H1 (cell line): ENCODE results near the gene ENO2. TPM values are rescaled to one million over a fixed set of nuclear protein-coding genes. Genes with fewer than 3 reads are reported as not detected.
"Not testable (repeated sequence)": the region's sequence is repeated elsewhere in the genome, so short reads cannot be mapped to it uniquely, and the experiment has no call there.

ENCODE experiments used
- CTCF ChIA-PET: fragments of 300-600 bp; sonication (Branson Sonifier 250); formaldehyde crosslinking; loops from one replicate; lab custom pipeline; 2021; ENCODE audit not compliant: partially characterized antibody; lab: Charles Lee
- POLR2A ChIA-PET: fragments of 300-600 bp; sonication (Branson Sonifier 250); formaldehyde crosslinking; loops from one replicate; lab custom pipeline; 2021; ENCODE audit warnings: inconsistent platforms; ENCODE audit not compliant: partially characterized antibody; lab: Charles Lee
- DNase-seq, 2 experiments: peaks; one replicate each; pipeline versions ENCODE4 v3.0.0 to v3.0.0-alpha.2; 2010 to 2022; ENCODE audit warnings: low spot score in 2 of 2, low read depth in 1 of 2, mixed read lengths in 1 of 2
- FAIRE-seq: peaks from 2 replicates; lab custom pipeline; 2011; peaks lifted over from hg19 to GRCh38; lab: Jason Lieb, UNC
- H2AFZ ChIP-seq: 2 replicates; pipeline ENCODE4 v1.8.1; 2012; ENCODE audit warnings: low read length, inconsistent platforms
- H2AK5ac ChIP-seq: 2 replicates; pipeline ENCODE4 v1.6.1; 2013; ENCODE audit warnings: low read depth, low read length
- H2BK120ac ChIP-seq: replicated peaks from 2 replicates; pipeline ENCODE3; 2013; ENCODE audit warnings: low read depth, low read length, inconsistent platforms
- H2BK12ac ChIP-seq: 2 replicates; pipeline ENCODE4 v1.6.1; 2013; ENCODE audit warnings: low read depth, low read length
- H2BK15ac ChIP-seq: 2 replicates; pipeline ENCODE4 v1.6.1; 2013; ENCODE audit warnings: low read length
- H2BK20ac ChIP-seq: 2 replicates; pipeline ENCODE4 v1.6.1; 2013; ENCODE audit warnings: low read length
- H2BK5ac ChIP-seq: 2 replicates; pipeline ENCODE4 v1.6.1; 2013; ENCODE audit warnings: low read depth, low read length
- H3K14ac ChIP-seq: 2 replicates; pipeline ENCODE4 v1.6.1; 2013; ENCODE audit warnings: inconsistent platforms; ENCODE audit not compliant: insufficient read length
- H3K18ac ChIP-seq: 2 replicates; pipeline ENCODE4 v1.6.1; 2013; ENCODE audit warnings: low read length; ENCODE audit errors: extremely low read depth
- H3K23ac ChIP-seq: 2 replicates; pipeline ENCODE4 v1.6.1; 2013; ENCODE audit warnings: inconsistent platforms; ENCODE audit not compliant: insufficient read length
- H3K23me2 ChIP-seq: 2 replicates; pipeline ENCODE4 v1.6.1; 2013; ENCODE audit warnings: low read depth, low read length
- H3K27ac ChIP-seq: 2 replicates; pipeline ENCODE4 v1.6.1; 2011; ENCODE audit warnings: low read depth, low read length, inconsistent platforms
- H3K27me3 ChIP-seq, 4 experiments: replicated peaks in 1 of 4; 1 replicate in 1 of 4; 2 replicates in 3 of 4; pipeline versions ENCODE4 v1.6.1 to v1.8.1; 2011 to 2013; ENCODE audit warnings: low read length in 3 of 4, mild to moderate bottlenecking in 3 of 4, inconsistent platforms in 2 of 4, mixed read lengths in 2 of 4, moderate library complexity in 1 of 4; ENCODE audit not compliant: control insufficient read depth in 3 of 4, insufficient read depth in 3 of 4; ENCODE audit errors: extremely low read depth in 1 of 4
- H3K36me3 ChIP-seq, 4 experiments: 2 replicates each; pipeline versions ENCODE4 v1.6.1 to v1.8.1; 2011 to 2013; ENCODE audit warnings: mild to moderate bottlenecking in 4 of 4, low read length in 3 of 4, moderate library complexity in 2 of 4, control low read depth in 1 of 4, inconsistent platforms in 1 of 4; ENCODE audit not compliant: insufficient read depth in 4 of 4, control insufficient read depth in 2 of 4
- H3K4ac ChIP-seq: replicated peaks from 2 replicates; pipeline ENCODE3; 2013; ENCODE audit warnings: low read length, low read depth, mixed read lengths, inconsistent platforms; ENCODE audit not compliant: insufficient read length
- H3K4me1 ChIP-seq, 4 experiments: replicated peaks in 1 of 4; 1 replicate in 1 of 4; 2 replicates in 3 of 4; pipeline versions ENCODE4 v1.6.1 to v1.8.1; 2011 to 2013; ENCODE audit warnings: low read length in 3 of 4, inconsistent platforms in 2 of 4, mixed read lengths in 1 of 4; ENCODE audit not compliant: insufficient read depth in 4 of 4, control insufficient read depth in 3 of 4
- H3K4me2 ChIP-seq, 2 experiments: 2 replicates each; pipeline versions ENCODE4 v1.6.1 to v1.8.1; 2011 to 2013; ENCODE audit warnings: low read depth in 2 of 2, low read length in 2 of 2, control low read depth in 1 of 2, inconsistent platforms in 1 of 2, mild to moderate bottlenecking in 1 of 2; ENCODE audit not compliant: insufficient read depth in 1 of 2
- H3K4me3 ChIP-seq, 4 experiments: fragments of 200-600, 300-600 bp in 1 of 4; sonication (generic), shearing (Covaris generic), sonication (Bioruptor Twin) in 1 of 4; 2 replicates each; pipeline versions ENCODE4 v1.5.1 to v1.8.1; 2011 to 2016; ENCODE audit warnings: low read length in 4 of 4, low read depth in 3 of 4, control low read depth in 2 of 4, inconsistent platforms in 2 of 4, mild to moderate bottlenecking in 2 of 4, mixed read lengths in 1 of 4, moderate library complexity in 1 of 4; ENCODE audit not compliant: insufficient read depth in 2 of 4; ENCODE audit errors: extremely low read depth in 1 of 4
- H3K56ac ChIP-seq: replicated peaks from 2 replicates; pipeline ENCODE3; 2013; ENCODE audit warnings: low read depth, mild to moderate bottlenecking, mixed read lengths, low read length, inconsistent platforms; ENCODE audit not compliant: insufficient read length
- H3K79me1 ChIP-seq: 2 replicates; pipeline ENCODE4 v1.6.1; 2013; ENCODE audit warnings: low read depth, low read length, control low read depth
- H3K79me2 ChIP-seq, 2 experiments: 2 replicates each; pipeline versions ENCODE4 v1.6.1 to v1.8.1; 2012 to 2013; ENCODE audit warnings: low read length in 2 of 2, mild to moderate bottlenecking in 2 of 2, inconsistent platforms in 1 of 2; ENCODE audit not compliant: insufficient read depth in 2 of 2, control insufficient read depth in 1 of 2
- H3K9ac ChIP-seq, 4 experiments: replicated peaks in 1 of 4; 1 replicate in 1 of 4; 2 replicates in 3 of 4; pipeline versions ENCODE4 v1.6.1 to v1.8.1; 2011 to 2013; ENCODE audit warnings: low read depth in 3 of 4, low read length in 3 of 4, control low read depth in 2 of 4, mild to moderate bottlenecking in 2 of 4, moderate library complexity in 2 of 4, inconsistent platforms in 1 of 4; ENCODE audit errors: extremely low read depth in 1 of 4
- H3K9me3 ChIP-seq, 2 experiments: 2 replicates each; pipeline versions ENCODE4 v1.6.1 to v1.8.1; 2012 to 2013; ENCODE audit warnings: mild to moderate bottlenecking in 2 of 2, moderate library complexity in 2 of 2, control low read depth in 1 of 2, inconsistent platforms in 1 of 2, low read depth in 1 of 2, low read length in 1 of 2, mixed read lengths in 1 of 2; ENCODE audit not compliant: insufficient read depth in 2 of 2
- H4K20me1 ChIP-seq, 2 experiments: replicated peaks in 1 of 2; 2 replicates each; pipeline versions ENCODE3 to v1.8.1; 2011 to 2013; ENCODE audit warnings: inconsistent platforms in 2 of 2, low read length in 2 of 2, mild to moderate bottlenecking in 1 of 2; ENCODE audit not compliant: insufficient read depth in 2 of 2, control insufficient read depth in 1 of 2
- H4K5ac ChIP-seq: 2 replicates; pipeline ENCODE4 v1.6.1; 2013; ENCODE audit warnings: low read length, low read depth, mixed read lengths, inconsistent platforms; ENCODE audit not compliant: insufficient read length
- H4K8ac ChIP-seq: 2 replicates; pipeline ENCODE4 v1.8.0; 2013; ENCODE audit warnings: mild to moderate bottlenecking, moderate library complexity, low read length, inconsistent platforms; ENCODE audit not compliant: insufficient read depth; ENCODE audit errors: extremely low read depth
- H4K91ac ChIP-seq: replicated peaks from 2 replicates; pipeline ENCODE3; 2013; ENCODE audit warnings: low read length, mixed read lengths, inconsistent platforms; ENCODE audit not compliant: insufficient read length
- SP1 ChIP-seq: IDR thresholded peaks from 2 replicates; pipeline ENCODE4 v1.6.1; 2011; ENCODE audit warnings: low read depth, low read length
- WGBS, 2 experiments: shearing (Covaris generic) in 1 of 2; methylation state at CpG; one replicate each; pipeline versions ENCODE4 v1.1.6 to v1.1.7; 2013 to 2015; ENCODE audit warnings: low lambda C conversion rate in 2 of 2, mixed read lengths in 2 of 2, inconsistent platforms in 1 of 2, low coverage in 1 of 2, missing lambda C conversion rate in 1 of 2; ENCODE audit not compliant: insufficient replicate concordance in 2 of 2, insufficient coverage in 1 of 2, insufficient read length in 1 of 2; ENCODE audit errors: extremely low coverage in 1 of 2, missing lambda C conversion rate in 1 of 2; 5-methylcytosine and 5-hydroxymethylcytosine counted together
- polyA plus RNA-seq, 7 experiments: library from polyadenylated mRNA; depleted of rRNA in 3 of 7; stranded (reverse) in 5 of 7; unstranded in 2 of 7; fragments of >200 nt in 5 of 7; fragments of 200-250 nt in 2 of 7; gene quantifications; 1 replicate in 5 of 7; 2 replicates in 1 of 7; 4 replicates in 1 of 7; pipeline versions ENCODE4 v1.2.1 to v1.2.3, GENCODE V29; 2011 to 2013; ENCODE audit warnings: missing spikeins in 2 of 7, mixed read lengths in 2 of 7
- total RNA-seq: library from RNA; stranded (reverse); fragmentation: NEBNext Ultra II Directional; extraction: Animal tissue kit (Norgen Biotek cat#: 25700); gene quantifications from 2 replicates; pipeline ENCODE4 v1.2.1, GENCODE V29; 2021

ENO2 gene
- total and polyA plus RNA-seq, 2 of the 8 experiments (the other 6 are each of a cell fraction or from before 2014, with no cell fraction given) = 92.4 to 102 TPM

DNA sequence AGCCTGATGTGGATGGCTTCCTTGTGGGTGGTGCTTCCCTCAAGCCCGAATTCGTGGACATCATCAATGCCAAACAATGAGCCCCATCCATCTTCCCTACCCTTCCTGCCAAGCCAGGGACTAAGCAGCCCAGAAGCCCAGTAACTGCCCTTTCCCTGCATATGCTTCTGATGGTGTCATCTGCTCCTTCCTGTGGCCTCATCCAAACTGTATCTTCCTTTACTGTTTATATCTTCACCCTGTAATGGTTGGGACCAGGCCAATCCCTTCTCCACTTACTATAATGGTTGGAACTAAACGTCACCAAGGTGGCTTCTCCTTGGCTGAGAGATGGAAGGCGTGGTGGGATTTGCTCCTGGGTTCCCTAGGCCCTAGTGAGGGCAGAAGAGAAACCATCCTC, 44.1 kb upstream of the ENO2 start:
- POLR2A ChIA-PET = interaction anchor here (0.6 to 18.9 kb wide), 15 partner anchors 9 to 335 kb away, joined by 3 to 588 read pairs (median 50); partner anchors contain the start of genes ATN1, C12orf57, CDCA3 and ENO2
- not testable (repeated sequence) for DNase-seq, H2BK120ac ChIP-seq, H3K9ac ChIP-seq, H3K14ac ChIP-seq, H3K18ac ChIP-seq, H3K4me2 ChIP-seq, H3K23ac ChIP-seq, H2AFZ ChIP-seq, H4K91ac ChIP-seq, H3K56ac ChIP-seq, H3K4ac ChIP-seq, H2BK12ac ChIP-seq, FAIRE-seq, H2AK5ac ChIP-seq, H2BK15ac ChIP-seq, H3K79me1 ChIP-seq, H3K4me3 ChIP-seq, H3K9me3 ChIP-seq, H3K27me3 ChIP-seq, H2BK20ac ChIP-seq, H4K8ac ChIP-seq, H3K27ac ChIP-seq, H4K5ac ChIP-seq
- CTCF ChIA-PET = interaction anchor here (1.2 to 10.4 kb wide), 14 partner anchors 10 to 140 kb away, joined by 3 to 216 read pairs (median 18); partner anchors contain the start of genes C12orf57 and RNU7-1
- Histone ChIP-seq H3K79me2 (peaks cover 0 to 26% of the 10 kb centered on the region in 2 experiments; a peak in 2 of 4 replicates), H3K36me3 (peaks cover 8 to 32% (median 13%) of the 10 kb centered on the region in 4 experiments), H3K23me2 (peaks cover 21% of the 10 kb centered on the region), H3K4me1 (peaks cover 7 to 50% (median 25%) of the 10 kb centered on the region in 4 experiments), H4K20me1 (peaks cover 25 to 30% of the 10 kb centered on the region in 2 experiments), H2BK5ac (0 out of 2 replicates have a peak overlapping the region, but pooled peaks have one; percentile 7)
- WGBS, 2 experiments = 88% methylated on average over 4 of the region's 4 CpGs; no CpG with 5 or more reads in 1 of the 2 experiments
- peak; percentile 51; the same call in 1 of the 2 replicates for TF ChIP-seq SP1
